WTC11 (cell line): ENCODE results near the gene ASB17.

Experiments used
- CREM ChIP-seq: sonication (generic); formaldehyde crosslinking; IDR thresholded peaks from 2 replicates; pipeline ENCODE4 v1.8.1; 2022; ENCODE audit warnings: mild to moderate bottlenecking, missing genetic modification reagents, moderate library complexity
- CTCF ChIP-seq: fragments of 200-600 bp; IDR thresholded peaks from 2 replicates; pipeline ENCODE4 v1.8.0; 2022; ENCODE audit warnings: antibody characterized with exemption
- NFYB ChIP-seq: sonication (generic); formaldehyde crosslinking; conservative IDR thresholded peaks from 2 replicates; pipeline ENCODE4 v1.8.0; 2022; ENCODE audit warnings: low read depth, missing genetic modification reagents
- NR2C2 ChIP-seq: sonication (generic); formaldehyde crosslinking; IDR thresholded peaks from 2 replicates; pipeline ENCODE4 v1.8.0; 2022; ENCODE audit warnings: mild to moderate bottlenecking, missing genetic modification reagents
- SP1 ChIP-seq: sonication (generic); formaldehyde crosslinking; conservative IDR thresholded peaks from 2 replicates; pipeline ENCODE4 v1.8.1; 2022; ENCODE audit warnings: missing genetic modification reagents
- TEAD4 ChIP-seq: sonication (generic); formaldehyde crosslinking; IDR thresholded peaks from 2 replicates; pipeline ENCODE4 v1.8.0; 2022; ENCODE audit warnings: mild to moderate bottlenecking, missing genetic modification reagents
- TF ChIP-seq, protein P1 (sequence below): sonication (generic); formaldehyde crosslinking; IDR thresholded peaks from 2 replicates; pipeline ENCODE4 v1.8.0; 2023; ENCODE audit warnings: missing genetic modification reagents, mild to moderate bottlenecking, borderline replicate concordance
- TF ChIP-seq, protein P2 (sequence below): sonication (generic); formaldehyde crosslinking; IDR thresholded peaks from 2 replicates; pipeline ENCODE4 v1.8.1; 2023; ENCODE audit warnings: mild to moderate bottlenecking, missing genetic modification reagents, moderate library complexity

- TF ChIP-seq, protein P1, sequence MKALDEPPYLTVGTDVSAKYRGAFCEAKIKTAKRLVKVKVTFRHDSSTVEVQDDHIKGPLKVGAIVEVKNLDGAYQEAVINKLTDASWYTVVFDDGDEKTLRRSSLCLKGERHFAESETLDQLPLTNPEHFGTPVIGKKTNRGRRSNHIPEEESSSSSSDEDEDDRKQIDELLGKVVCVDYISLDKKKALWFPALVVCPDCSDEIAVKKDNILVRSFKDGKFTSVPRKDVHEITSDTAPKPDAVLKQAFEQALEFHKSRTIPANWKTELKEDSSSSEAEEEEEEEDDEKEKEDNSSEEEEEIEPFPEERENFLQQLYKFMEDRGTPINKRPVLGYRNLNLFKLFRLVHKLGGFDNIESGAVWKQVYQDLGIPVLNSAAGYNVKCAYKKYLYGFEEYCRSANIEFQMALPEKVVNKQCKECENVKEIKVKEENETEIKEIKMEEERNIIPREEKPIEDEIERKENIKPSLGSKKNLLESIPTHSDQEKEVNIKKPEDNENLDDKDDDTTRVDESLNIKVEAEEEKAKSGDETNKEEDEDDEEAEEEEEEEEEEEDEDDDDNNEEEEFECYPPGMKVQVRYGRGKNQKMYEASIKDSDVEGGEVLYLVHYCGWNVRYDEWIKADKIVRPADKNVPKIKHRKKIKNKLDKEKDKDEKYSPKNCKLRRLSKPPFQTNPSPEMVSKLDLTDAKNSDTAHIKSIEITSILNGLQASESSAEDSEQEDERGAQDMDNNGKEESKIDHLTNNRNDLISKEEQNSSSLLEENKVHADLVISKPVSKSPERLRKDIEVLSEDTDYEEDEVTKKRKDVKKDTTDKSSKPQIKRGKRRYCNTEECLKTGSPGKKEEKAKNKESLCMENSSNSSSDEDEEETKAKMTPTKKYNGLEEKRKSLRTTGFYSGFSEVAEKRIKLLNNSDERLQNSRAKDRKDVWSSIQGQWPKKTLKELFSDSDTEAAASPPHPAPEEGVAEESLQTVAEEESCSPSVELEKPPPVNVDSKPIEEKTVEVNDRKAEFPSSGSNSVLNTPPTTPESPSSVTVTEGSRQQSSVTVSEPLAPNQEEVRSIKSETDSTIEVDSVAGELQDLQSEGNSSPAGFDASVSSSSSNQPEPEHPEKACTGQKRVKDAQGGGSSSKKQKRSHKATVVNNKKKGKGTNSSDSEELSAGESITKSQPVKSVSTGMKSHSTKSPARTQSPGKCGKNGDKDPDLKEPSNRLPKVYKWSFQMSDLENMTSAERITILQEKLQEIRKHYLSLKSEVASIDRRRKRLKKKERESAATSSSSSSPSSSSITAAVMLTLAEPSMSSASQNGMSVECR (CRISPR knock-in tag), result no peak
- TF ChIP-seq CTCF (no peak), CREM (CRISPR knock-in tag) (no peak), TEAD4 (CRISPR knock-in tag) (no peak), NR2C2 (no peak), SP1 (CRISPR knock-in tag) (no peak), NFYB (CRISPR knock-in tag) (no peak)
- TF ChIP-seq, protein P2, sequence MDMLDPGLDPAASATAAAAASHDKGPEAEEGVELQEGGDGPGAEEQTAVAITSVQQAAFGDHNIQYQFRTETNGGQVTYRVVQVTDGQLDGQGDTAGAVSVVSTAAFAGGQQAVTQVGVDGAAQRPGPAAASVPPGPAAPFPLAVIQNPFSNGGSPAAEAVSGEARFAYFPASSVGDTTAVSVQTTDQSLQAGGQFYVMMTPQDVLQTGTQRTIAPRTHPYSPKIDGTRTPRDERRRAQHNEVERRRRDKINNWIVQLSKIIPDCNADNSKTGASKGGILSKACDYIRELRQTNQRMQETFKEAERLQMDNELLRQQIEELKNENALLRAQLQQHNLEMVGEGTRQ (CRISPR knock-in tag), result no peak
Measured at GRCh38 chr1:75953461-75953860, 21.3 kb upstream of the ASB17 start.
